IPS DF 19.7 (cell line): ENCODE data around the gene TSPAN11.

ENCODE experiments used
- DNase-seq: peaks from one replicate; pipeline ENCODE4 v3.0.0-alpha.2; 2013; ENCODE audit warnings: low read depth, low spot score

TSPAN11 gene

DNA sequence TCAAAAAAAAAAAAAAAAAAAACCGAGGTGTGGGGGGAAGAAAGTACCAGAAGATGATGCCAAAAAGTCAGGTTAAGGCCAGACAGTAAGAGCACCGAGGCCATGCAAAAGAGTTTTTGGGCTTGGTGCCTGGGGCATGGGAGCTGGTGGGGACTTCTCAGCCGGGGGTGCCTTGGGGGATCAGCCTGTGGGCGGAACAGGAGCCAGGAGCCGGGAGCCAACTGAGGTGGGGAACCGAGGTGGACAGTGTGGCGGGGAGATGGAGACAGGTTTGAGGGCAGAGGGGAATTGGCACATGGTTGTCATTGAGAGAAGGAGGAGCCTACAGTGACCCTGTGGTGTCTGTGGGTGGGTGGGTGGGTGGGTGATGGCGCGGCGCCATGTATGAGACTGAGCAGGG is 33.2 kb downstream of the TSPAN11 start:
- DNase-seq, result no peak

DNA sequence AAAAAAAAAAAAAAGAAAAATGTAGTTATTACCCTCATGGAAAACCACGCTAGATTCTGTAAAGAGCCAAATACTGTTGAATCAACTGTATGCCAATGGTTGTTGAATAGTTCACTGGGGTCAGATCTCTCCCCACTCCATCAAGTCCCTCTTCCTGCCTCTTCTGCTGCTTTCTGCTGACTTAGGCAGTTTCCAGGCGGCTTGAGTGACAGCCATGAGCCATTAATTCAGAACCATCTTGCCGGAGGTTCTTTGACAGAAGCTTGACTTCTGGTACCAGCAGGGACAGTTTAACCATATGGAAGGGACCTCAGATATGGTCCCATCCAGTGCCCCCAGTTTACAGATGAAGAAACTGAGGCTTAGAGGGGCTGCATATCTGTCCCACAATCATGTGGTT is 34.5 kb downstream of the TSPAN11 start:
- no peak for DNase-seq

DNA sequence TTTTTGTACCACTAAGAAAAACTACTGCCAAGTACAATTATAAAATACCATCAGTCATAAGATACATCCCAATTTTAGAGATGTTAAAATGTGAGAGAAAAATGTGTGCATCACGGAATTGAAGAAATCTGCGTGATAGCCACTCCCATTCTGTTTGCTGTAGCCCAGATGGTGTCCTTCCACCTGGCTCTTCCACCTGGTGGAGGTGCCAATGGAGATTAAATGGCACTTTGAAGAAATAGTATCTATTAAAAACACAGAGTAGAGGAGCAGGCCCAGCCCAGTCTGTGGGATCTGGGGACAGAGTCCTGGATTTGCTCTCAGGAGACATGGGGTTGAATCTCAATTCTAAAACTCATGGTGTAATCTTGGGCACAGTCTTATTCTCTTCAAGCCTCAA is 35.5 kb downstream of the TSPAN11 start:
- no peak for DNase-seq

DNA sequence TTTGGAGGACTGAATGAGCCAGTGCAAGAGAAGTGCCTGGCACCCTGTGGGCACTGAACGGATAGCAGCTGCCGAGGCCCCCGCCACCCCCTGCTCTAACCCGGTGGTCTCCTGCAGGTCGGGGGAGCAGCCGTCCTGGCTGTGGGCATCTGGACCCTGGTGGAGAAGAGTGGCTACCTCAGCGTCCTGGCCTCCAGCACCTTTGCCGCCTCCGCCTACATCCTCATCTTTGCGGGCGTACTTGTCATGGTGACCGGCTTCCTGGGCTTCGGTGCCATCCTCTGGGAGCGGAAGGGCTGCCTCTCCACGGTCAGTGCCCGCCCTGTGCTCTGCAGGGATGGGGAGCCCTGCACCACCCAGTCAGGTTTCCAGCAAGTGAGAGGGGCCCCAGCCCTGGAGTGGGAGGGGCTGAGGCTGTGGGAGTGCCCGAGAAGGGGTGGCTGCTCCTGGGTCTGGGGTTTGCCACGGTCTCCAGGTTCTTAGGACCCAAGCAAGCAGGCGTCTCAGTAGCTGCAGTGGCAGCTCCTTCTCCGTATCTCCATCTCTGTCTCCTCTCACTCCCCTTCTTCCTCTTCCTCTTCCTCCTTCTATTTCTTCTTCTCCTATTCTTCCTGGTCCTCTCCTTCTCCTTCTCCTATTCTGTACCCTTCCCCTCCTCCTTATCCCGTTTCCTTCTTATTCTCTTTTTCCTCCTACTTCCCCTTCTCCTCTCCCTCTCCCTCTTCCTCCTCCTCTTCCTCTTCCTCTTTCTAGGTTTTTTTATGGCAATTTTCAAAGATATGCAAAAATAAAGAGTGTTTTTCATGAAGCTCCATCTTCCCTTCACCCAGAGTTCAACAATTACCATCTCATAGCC is 37.4 kb downstream of the TSPAN11 start:
- DNase-seq, result no peak

DNA sequence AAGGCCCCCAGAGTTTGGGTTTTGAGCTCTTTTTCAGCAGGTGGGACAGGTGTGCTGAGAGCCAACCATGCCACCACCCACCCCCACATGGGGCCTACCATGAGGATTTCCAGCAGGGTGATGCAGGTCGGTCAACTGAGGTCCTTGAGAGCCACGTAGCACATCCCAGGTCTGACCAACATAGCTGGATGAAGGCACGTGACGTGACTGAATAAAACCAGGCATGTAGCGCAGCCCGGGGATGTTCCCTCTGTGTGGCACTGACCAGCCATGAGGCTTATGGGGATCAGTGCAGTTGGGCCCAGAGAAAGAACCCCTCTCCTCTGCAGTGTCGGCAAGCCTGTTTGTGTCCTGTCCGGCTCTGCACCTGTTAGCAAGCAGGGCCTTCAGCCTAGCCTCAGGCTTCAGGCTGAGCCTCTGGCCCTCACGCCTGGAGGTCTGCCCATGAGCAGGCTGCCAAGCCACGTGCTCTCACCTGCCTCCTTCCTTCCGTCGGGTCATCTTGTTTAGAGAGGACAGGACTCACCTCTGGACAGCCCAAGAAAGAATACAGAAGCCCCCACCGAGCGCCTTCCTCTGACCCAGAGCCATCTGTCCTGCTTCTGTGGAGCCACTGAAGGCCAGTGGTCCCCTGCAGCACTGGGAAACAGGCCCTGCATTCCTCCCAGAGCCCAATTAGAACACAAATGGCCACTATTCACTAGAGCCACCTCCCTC is 38.5 kb downstream of the TSPAN11 start:
- no peak for DNase-seq

DNA sequence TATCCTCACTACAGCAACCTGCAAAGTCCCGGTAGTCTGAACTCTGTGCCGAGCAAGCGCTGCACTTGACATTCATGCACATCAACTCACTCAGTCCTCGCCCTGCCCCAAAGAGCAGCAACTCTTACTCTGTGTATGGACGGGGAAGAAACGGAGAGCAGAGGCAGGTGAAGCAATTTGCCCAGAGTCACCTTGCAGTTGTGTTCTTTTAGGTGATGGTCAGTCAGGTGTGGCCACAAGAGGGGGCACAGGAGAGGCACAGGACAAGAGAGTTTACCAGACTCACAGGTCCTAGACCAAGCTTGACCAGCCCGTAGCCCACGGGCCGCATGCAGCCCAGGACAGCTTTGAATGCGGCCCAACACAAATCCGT is 39.1 kb downstream of the TSPAN11 start:
- no peak for DNase-seq

DNA sequence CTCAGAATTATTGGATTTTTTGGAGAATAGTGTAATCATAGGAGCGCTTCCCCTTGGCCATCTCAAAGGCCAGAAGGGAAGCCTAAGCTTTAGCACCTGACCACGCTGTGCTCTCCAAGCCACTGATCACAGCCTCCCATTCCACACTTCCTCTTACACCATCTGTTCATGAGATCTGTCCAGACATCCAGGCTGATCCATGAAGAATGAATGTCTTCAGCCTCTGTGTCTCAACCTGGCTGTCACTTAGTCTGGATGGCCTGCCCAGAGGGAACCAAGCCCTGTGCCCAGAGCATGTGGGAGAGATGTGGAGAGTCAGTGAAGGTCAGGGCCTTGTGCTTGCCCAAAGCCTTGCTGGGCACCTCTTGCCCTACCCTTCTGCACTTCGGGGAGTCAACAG is 40.5 kb downstream of the TSPAN11 start:
- DNase-seq, result no peak

DNA sequence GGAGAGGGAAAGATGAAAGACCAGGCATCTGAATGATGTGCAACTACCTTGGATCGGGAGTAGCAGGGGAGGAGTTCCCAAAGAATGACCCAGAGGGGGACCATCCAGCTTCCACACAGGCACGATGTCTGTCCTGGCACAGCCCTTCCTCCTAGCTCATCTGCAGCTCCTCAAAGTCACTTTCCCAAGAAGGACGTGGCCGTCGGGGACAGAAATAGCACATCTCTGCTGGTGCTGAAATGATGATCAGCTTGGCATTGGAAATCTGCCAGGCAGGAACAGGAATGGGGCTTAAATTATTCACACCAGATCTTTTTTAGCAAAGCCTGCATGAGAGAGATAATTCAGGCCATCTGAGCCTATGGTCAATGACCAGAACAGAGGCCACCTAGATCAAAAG is 41.7 kb downstream of the TSPAN11 start:
- no peak for DNase-seq

DNA sequence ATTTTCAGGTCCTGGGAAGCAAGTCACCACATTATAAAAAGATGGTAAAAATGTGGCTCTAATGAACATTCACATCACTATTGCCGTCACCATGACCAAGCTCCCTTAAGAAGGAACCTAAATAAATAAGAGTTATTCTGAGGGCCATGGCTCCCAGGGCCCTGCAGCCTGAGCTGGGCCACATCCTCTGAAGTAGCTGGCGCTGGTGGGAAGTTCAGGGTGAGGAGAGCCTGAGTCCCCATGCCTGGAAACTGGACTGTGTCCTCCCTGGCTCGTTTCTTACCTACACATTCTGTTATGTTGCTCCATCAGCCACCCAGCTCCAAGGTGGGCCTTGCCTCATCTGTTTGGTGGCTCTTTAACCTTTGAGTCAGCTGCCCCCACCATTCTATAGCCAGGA is 42.5 kb downstream of the TSPAN11 start:
- DNase-seq, result no peak

DNA sequence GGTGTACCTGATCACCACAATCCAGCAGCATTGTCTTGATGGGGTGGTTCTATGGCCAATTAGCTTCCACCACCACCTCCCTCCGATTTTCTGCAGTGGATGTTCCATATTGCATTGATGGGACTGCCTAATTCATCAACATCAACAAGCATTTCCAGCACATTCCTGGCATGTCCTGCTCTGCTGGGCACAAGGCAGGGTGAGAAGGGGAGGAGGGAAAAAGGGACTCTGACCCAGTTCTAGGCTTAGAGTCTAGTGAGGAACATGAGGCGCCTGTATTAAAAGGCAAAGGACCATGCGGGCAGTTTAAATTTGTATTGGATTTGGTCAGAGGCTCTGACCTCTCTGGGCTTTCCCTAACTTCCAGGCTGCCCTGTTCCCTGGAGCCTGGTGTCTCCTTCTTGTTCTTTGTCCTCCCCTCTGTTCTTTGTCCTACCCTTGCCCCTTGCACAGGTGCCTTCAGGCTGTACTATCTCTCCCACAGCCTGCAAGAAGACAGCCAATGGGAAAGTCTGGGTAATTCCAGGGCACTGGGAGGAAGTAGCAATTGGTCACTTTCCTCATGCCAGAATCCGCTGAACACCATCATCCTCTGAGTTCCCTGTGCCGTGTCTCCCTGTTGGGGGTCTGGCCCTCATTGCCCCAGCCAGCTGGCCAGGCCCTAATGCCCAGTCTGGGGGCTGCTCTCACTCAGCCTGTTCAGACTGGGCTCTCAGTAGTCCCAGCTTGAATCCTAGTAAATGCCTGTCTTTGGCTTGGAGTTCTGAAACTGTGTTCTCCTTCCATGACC is 43.3 kb downstream of the TSPAN11 start:
- no peak for DNase-seq

DNA sequence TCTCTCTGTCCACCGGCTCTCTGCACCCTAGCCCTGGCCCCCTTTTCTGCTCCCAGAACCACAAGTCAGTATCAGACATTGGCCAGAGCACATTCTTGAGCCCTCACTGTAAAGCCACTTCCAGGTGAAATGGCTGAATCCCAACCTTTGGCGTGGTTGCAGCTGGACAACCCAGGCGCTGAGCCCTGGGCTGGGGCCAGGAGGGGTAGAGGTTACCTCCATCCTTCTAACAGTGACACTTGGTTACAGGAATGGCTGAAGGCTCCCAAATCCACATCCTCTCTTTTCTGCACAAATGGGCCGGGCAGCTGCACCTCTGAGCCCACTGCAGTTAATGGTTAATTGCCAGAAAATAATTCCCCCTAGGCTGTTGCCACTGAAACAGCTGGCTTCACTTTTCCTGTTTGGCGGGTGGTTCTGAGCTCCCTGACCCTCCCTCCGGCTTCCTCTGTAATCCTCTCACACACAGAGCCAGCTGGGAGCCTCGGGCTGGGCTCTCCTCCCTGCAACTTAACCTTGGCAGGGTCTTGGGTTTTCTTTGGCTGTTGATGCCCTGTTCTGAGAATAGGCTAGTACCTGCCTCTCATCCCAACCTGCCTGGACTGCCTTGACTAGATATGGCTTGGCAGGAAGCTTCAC is 44.1 kb downstream of the TSPAN11 start:
- DNase-seq, result no peak

DNA sequence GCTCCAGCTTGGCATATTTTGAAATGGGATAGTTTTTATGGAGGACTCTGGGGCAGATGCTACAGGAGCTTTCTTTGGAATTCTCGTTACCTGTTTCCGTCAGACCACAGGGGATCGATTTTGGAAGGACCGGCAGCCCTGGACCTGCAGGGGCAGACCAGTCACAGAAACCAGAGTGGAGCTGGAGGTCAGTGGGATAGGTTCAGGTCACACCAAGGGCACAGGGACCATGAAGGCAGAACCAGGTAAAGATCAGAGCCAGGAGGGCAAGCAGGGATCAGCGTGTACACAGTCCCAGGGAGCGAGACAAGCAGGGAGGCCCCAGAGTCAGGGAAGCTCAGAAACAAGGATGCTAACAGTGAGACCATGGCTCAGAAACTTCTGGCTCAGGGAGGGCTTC is 45.5 kb downstream of the TSPAN11 start:
- DNase-seq, result no peak

DNA sequence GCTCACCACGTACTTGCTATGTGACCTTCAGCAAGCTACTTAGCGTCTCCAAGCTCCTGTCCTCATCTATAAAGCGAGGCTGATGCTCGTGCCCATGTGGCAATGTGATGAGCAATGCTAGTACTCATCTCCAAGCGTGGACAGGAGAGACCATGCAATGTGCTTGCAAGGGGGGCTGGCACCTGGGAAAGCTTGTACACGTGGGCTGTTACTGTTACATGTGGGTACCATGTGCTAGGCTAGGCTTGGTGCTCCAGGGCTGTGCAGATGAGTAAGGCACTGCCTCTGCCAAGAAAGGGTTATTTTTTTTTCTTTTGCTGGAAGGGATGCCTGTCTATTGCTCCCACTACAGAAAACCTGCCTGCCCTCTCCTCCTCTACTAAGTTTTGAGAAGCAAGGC is 46.6 kb downstream of the TSPAN11 start:
- no peak for DNase-seq

DNA sequence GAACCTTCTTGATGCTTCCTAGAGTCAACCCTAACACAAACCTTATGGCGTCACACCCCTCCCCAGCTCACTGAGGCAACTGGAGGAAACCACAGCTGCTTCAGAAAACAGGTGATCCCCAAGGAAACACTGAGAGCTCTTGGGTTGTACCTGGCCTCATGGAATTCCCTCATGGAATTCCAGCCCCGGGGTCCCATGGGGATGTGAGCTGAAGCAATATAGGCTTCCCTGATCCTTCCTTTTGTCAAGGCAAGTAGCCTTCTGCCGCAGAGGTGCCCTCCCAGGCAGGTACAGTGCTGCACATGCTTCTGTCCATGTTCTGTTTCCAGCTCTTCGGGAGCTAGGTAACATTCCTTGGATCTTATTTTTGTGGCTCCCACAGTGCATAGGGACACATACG is 47.3 kb downstream of the TSPAN11 start:
- DNase-seq, result no peak

DNA sequence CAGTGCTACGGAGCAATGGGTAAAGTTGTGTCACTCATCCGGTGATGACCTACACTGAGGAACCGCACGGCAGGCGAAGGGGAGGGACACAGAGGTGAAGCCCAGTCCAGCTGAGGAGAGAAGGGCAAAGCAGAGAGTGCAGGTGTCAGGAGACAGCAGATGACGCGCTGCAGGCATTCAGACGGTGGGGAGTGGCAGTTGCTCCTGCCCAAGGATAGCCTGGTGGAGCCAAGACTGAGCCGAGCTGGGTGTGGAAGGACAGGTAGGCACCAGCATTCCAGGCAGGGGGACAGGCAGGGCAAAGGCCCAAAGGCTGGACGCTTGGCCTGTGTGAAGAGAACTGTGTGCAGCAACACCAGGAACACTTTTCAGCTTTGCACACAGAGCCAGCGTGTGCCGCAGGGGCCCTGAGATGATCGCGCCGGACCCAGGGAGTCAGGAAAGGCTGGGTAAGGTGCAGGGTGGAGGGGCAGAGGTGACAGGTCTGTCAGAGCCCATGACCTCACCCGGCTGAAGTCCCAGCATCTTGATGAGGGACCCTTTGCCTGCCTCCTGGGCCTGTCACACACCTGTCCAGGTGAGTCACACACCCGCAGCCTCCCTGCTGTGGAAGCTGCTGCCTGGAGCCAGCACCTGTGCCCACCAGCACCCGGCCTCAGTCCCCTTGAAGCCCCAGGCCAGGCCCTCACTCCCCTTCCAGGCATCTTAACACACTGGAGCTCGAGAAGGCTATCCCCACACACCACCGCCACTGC is 48.4 kb downstream of the TSPAN11 start:
- DNase-seq, result no peak

DNA sequence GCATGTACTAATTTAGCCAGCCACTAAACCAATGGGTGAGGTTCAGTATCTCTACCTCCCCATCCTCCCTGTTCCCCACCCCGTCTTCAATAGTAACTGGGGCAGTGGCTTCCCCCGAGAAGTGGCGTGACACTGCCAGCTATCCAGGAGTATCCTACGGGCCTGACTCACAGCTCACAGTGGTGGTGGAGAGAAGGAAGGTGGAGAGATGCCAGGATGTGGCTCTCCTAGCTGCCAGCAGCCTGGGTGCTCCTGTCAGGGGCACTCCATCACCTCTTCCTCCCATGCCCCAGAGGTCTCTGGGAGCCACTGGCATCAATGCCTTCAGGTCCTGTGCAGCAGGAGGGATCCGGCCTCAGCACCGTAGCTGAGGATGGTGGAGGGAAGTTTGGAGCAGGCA is 49.0 kb downstream of the TSPAN11 start:
- DNase-seq, result no peak

DNA sequence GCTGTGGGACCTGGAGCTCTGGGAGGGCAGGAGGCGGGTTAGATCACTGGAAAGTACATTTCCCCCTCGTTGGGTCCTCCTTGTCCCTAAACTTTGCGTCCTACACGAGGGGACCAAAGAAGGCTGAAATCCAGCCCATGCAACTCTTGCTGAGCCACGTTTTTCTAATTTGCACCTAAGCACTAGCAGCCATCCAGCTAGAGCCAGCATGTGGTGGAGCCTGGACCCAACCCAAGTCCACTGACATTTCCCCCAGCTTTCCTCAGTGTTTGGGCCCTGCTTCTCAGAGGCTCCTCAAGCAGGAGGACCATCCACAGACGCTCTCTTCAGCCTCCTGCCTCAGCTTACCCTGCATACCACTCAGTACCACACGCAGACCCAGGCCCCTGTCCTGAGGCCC is 49.7 kb downstream of the TSPAN11 start:
- DNase-seq, result no peak

DNA sequence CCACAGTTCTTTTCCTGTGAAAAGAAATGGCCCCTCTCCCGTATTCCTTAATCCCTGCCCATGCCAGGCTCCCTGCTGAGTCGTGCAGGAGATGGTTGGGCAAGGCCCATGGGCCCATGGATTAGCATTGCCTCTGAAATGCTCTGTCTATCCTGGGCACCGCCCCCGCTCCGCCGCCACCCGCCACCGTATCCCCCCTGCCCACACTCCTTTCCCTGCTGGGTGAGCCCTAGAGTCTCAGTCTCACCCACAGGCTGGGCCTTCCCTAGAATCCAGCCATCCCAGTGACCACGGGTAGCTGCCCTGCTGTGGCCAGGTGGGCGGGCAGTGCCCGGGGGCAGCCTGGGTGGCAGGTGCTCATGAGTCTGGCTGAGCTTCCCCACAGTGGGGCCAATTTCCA is 50.6 kb downstream of the TSPAN11 start:
- no peak for DNase-seq

DNA sequence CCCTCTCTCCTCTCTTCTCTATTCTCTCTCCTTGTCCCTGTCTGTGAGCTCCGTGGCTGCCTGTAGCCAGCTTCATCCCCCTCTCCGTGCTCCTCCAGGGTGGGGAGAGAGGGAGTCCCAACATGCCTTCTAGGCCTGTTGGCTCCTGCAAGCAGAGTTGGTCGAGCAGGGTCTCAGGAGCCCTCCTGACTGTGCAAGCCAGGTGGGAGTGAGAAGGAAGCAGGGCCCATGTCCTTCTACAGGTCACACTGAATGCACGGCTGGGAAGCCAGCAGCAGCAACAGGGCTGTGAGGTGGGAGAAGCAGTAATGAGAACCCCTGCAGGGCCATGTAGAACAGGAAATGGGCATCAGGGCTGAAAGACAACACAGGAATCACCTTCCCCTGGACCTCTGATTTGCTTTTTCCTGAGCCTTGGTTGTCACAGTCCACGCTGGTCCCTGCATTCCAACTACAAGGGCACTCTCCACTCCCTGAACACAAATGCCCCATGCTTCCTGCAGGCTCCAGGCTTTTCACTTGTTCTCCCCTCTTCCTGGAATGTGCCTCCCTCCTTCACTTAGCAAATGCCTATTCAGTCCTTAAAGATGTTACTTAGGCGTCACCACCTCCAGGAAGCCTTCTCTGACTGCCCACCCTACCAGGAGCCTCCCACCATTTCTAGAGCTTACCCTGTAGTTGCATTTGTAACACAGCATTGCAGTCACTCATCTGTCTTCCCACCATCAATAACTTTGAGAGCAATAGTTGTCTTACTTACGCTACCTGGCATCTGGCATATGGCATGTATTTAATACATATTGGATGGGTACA is 51.2 kb downstream of the TSPAN11 start:
- DNase-seq, result no peak

DNA sequence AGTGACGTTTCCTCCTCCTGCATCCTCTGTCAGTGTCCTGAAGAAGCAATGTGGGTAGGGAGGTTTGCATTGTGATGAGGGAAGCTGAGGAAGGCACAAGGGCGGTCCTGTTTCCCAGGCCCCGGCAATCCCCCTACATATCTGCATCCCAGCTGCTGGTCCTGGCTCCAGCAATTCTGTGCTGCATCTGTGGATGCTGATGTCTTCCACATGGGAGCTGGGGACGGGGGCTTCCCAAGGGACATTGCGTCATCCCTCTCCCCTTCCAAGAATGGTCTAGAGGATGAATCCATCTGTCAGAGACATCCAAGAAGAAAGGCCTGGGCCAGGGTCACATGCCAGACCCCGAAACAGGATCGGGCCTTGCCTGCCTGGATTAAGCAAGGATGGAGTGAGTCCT is 52.1 kb downstream of the TSPAN11 start:
- no peak for DNase-seq
